ENCODE results near the gene PDE2A.

PDE2A gene

GRCh38 chr11:72673943-72674828 lies at the start of gene PDE2A:
Gene PDE2A, minus strand, starts transcription at chr11:72674422. Its CDS starts 215 bp downstream, at chr11:72674207.
- H3K27ac ChIP-seq = no peak within 1 kb of the TSS
- ChIA-PET CTCF (interaction anchor here (3.1 kb wide), 1 partner anchor 9 kb away, joined by 17 read pairs; no protein-coding TSS in a partner anchor), POLR2A (ENCODE audit: low non-redundant PET) (no interaction called here)
- DNase-seq (ENCODE audit: low spot score) = no peak
- no peak for TF ChIP-seq CTCF (conservative IDR thresholded peaks at IDR 0.05; ENCODE audit: low read depth)

- TF ChIP-seq CTCF (conservative IDR thresholded peaks at IDR 0.05; ENCODE audit: low read depth) = no peak
- H3K27ac ChIP-seq = peak overlapping the region; percentile 97
- ChIA-PET CTCF (interaction anchor here (1.2 kb wide), 1 partner anchor 70 kb away, joined by 3 read pairs; no protein-coding TSS in a partner anchor), POLR2A (ENCODE audit: low non-redundant PET) (no interaction called here)
- no peak for DNase-seq (ENCODE audit: low spot score)
Observed at GRCh38 chr11:72723508-72723907, 49.3 kb upstream of the PDE2A start.

GRCh38 chr11:72722050-72722748 lies 48.0 kb upstream of the PDE2A start:
- ChIA-PET CTCF (interaction anchor here (0.8 kb wide), 1 partner anchor 28 kb away, joined by 5 read pairs; no protein-coding TSS in a partner anchor), POLR2A (ENCODE audit: low non-redundant PET) (interaction anchor here (0.6 kb wide), 2 partner anchors 30 to 701 kb away, joined by 3 read pairs; partner anchors contain the start of gene ARAP1)
- peak; percentile 96 for DNase-seq (ENCODE audit: low spot score)
- peak overlapping the region; percentile 97 for H3K27ac ChIP-seq
- no peak for TF ChIP-seq CTCF (conservative IDR thresholded peaks at IDR 0.05; ENCODE audit: low read depth)

GRCh38 chr11:72721689-72722049 lies 47.4 kb upstream of the PDE2A start:
- H3K27ac ChIP-seq = peak overlapping the region; percentile 97
- POLR2A ChIA-PET (ENCODE audit: low non-redundant PET) = no interaction called here
- no peak for TF ChIP-seq CTCF (conservative IDR thresholded peaks at IDR 0.05; ENCODE audit: low read depth)
- CTCF ChIA-PET = interaction anchor here (0.8 kb wide), 1 partner anchor 29 kb away, joined by 5 read pairs; no protein-coding TSS in a partner anchor
- DNase-seq (ENCODE audit: low spot score) = peak; percentile 75

- DNase-seq (ENCODE audit: low spot score) = no peak
- ChIA-PET CTCF (interaction anchor here (0.8 kb wide), 1 partner anchor 29 kb away, joined by 5 read pairs; no protein-coding TSS in a partner anchor), POLR2A (ENCODE audit: low non-redundant PET) (no interaction called here)
- H3K27ac ChIP-seq = peak overlapping the region; percentile 97
- no peak for TF ChIP-seq CTCF (conservative IDR thresholded peaks at IDR 0.05; ENCODE audit: low read depth)
Observed at GRCh38 chr11:72721276-72721675, 47.1 kb upstream of the PDE2A start.

- DNase-seq (ENCODE audit: low spot score) = no peak
- peak overlapping the region; percentile 97 for H3K27ac ChIP-seq
- ChIA-PET POLR2A (ENCODE audit: low non-redundant PET) (interaction anchor here (0.7 kb wide), 1 partner anchor 21 kb away, joined by 3 read pairs; no protein-coding TSS in a partner anchor), CTCF (no interaction called here)
- no peak for TF ChIP-seq CTCF (conservative IDR thresholded peaks at IDR 0.05; ENCODE audit: low read depth)
Observed at GRCh38 chr11:72720784-72721183, 46.6 kb upstream of the PDE2A start.
